ENCODE results near the gene TMEM80.

Gene TMEM80

DNA sequence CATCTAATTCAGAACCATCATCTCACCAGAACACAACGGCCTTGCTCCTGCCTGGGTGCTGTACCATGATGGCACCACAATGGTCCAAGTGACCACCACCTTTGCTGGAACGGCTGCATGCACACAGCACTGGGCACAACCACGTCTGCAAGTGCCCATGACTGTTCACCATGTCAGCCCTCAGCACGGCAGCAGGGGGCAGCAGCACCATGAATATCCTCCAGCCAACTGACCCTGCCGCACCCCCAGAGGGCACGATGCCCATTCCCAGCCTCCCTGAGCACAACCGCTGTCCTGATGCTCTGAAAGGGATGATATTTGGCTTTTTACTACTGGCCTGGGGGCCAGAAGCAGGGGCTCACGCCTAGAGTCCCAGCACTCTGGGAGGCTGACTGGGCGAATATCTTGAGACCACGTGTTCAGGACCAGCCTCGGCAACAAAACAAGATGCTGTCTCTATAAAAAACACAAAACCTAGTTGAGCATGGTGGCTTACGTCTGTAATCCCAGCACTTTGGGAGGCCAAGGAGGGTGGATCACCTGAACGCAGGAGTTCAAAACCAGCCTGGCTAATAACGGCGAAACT, 32.8 kb upstream of the TMEM80 start:
- ATAC-seq (ENCODE audit: low read depth) (peak; percentile 80), DNase-seq (ENCODE audit: low spot score in 2 of 2) (peak; percentile 43 to 53)
- H3K27ac Mint-ChIP-seq = no peak overlapping the region
- H3K4me3 Mint-ChIP-seq = no peak overlapping the region
- H3K36me3 Mint-ChIP-seq = no peaks in the 10 kb centered on the region
- H3K4me1 Mint-ChIP-seq = peaks cover 4% of the 10 kb centered on the region
- H3K27me3 Mint-ChIP-seq = no peaks in the 10 kb centered on the region
- H3K9me3 Mint-ChIP-seq = no peaks in the 10 kb centered on the region

DNA sequence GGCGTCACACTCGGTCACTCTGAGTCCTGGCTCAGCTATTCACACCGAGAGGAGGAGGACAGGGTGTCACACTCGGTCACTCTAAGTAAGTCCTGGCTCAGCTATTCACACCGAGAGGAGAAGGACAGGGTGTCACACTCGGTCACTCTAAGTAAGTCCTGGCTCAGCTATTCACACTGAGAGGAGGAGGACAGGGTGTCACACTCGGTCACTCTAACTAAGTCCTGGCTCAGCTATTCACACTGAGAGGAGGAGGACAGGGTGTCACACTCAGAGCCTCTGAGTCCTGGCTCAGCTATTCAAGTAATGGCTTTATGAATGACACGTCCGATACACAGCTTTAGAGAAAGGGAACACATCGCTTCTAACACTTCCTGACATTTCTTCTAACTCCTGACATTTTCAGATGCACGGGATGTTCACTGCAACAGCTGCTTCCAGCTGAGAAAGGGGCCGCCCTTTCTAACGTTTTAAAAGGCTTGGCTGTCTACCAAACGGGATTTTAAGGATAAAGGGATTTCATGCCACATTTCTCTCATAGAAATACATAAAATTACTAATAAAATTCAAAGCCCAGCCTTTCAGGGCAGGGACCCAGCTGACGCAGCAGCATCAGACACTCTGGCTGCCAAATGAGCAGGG, 30.4 kb upstream of the TMEM80 start:
- ATAC-seq (ENCODE audit: low read depth) (no peak), DNase-seq (ENCODE audit: low spot score in 2 of 2) (no peak)
- H3K9me3 Mint-ChIP-seq = no peaks in the 10 kb centered on the region
- H3K27me3 Mint-ChIP-seq = no peaks in the 10 kb centered on the region
- H3K36me3 Mint-ChIP-seq = no peaks in the 10 kb centered on the region
- no peak overlapping the region for H3K4me3 Mint-ChIP-seq
- H3K4me1 Mint-ChIP-seq = peaks cover 4% of the 10 kb centered on the region
- H3K27ac Mint-ChIP-seq = no peak overlapping the region

DNA sequence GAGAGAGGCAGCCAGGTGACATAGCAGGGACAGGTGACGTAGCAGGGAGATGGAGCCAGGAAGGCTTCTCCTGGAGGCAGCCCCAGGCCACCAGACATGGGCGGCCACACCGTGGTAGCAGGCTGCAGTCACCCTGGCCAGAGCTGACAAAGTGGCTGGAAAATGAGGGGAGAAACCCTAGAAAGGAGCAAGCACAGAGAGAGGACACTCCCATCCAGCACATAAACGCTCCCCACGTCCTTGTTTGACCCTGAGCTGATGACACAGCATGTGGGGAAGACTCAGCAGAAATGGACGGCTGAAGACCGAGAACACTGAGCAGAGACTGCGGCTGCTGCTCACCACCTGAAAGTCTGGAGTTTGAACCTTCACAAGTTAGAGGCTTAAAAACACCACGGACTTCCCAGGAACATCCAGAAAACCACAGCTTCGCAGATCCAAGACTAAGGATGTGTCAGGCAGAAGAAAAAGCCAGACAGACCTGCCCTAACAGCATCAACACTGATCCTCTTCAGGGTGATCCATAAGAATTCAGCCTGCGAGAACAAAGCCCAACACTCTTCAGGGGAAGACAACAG, 29.8 kb upstream of the TMEM80 start:
- Mint-ChIP-seq H3K36me3 (no peaks in the 10 kb centered on the region), H3K4me1 (peaks cover 4% of the 10 kb centered on the region), H3K4me3 (no peak overlapping the region), H3K9me3 (no peaks in the 10 kb centered on the region), H3K27me3 (no peaks in the 10 kb centered on the region), H3K27ac (no peak overlapping the region)
- no peak for DNase-seq (ENCODE audit: low spot score in 2 of 2)
- no peak for ATAC-seq (ENCODE audit: low read depth)

DNA sequence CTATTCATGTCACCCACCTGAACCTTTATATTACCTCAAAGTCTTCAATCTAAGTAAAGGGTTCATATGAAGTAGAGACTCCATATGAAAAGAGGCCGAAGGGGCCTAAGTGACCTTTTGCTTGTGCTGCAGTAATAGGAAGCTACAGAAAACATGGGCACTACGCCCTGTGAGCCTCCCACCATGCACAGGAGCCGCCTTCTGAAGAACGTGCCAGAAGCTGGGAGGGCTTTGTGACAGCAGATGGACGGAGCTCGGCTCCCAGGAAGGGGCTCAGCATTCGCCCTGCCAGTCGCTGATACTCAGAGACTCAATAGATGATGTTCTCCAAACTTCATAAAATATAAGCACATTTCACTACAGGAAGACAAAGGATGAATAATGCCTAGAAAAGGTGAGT, 21.8 kb upstream of the TMEM80 start:
- no peaks in the 10 kb centered on the region for H3K9me3 Mint-ChIP-seq
- peaks cover 16% of the 10 kb centered on the region for H3K36me3 Mint-ChIP-seq
- no peak overlapping the region for H3K4me3 Mint-ChIP-seq
- DNase-seq (ENCODE audit: low spot score in 2 of 2) (no peak), ATAC-seq (ENCODE audit: low read depth) (no peak)
- no peaks in the 10 kb centered on the region for H3K27me3 Mint-ChIP-seq
- no peak overlapping the region for H3K27ac Mint-ChIP-seq
- H3K4me1 Mint-ChIP-seq = peaks cover 2% of the 10 kb centered on the region

GRCh38 chr11:674406-674805, 21.2 kb upstream of the TMEM80 start:
- no peak for DNase-seq (ENCODE audit: low spot score in 2 of 2)
- Mint-ChIP-seq H3K9me3 (no peaks in the 10 kb centered on the region), H3K36me3 (peaks cover 17% of the 10 kb centered on the region), H3K4me1 (peaks cover 2% of the 10 kb centered on the region), H3K27ac (no peak overlapping the region), H3K27me3 (no peaks in the 10 kb centered on the region), H3K4me3 (no peak overlapping the region)
- no peak for ATAC-seq (ENCODE audit: low read depth)

GRCh38 chr11:678297-678696, 17.3 kb upstream of the TMEM80 start:
- peaks cover 31% of the 10 kb centered on the region for H3K36me3 Mint-ChIP-seq
- no peak overlapping the region for H3K4me3 Mint-ChIP-seq
- H3K27ac Mint-ChIP-seq = no peak overlapping the region
- DNase-seq (ENCODE audit: low spot score in 2 of 2) = no peak
- no peaks in the 10 kb centered on the region for H3K27me3 Mint-ChIP-seq
- H3K9me3 Mint-ChIP-seq = no peaks in the 10 kb centered on the region
- H3K4me1 Mint-ChIP-seq = no peaks in the 10 kb centered on the region
- ATAC-seq (ENCODE audit: low read depth) = no peak

DNA sequence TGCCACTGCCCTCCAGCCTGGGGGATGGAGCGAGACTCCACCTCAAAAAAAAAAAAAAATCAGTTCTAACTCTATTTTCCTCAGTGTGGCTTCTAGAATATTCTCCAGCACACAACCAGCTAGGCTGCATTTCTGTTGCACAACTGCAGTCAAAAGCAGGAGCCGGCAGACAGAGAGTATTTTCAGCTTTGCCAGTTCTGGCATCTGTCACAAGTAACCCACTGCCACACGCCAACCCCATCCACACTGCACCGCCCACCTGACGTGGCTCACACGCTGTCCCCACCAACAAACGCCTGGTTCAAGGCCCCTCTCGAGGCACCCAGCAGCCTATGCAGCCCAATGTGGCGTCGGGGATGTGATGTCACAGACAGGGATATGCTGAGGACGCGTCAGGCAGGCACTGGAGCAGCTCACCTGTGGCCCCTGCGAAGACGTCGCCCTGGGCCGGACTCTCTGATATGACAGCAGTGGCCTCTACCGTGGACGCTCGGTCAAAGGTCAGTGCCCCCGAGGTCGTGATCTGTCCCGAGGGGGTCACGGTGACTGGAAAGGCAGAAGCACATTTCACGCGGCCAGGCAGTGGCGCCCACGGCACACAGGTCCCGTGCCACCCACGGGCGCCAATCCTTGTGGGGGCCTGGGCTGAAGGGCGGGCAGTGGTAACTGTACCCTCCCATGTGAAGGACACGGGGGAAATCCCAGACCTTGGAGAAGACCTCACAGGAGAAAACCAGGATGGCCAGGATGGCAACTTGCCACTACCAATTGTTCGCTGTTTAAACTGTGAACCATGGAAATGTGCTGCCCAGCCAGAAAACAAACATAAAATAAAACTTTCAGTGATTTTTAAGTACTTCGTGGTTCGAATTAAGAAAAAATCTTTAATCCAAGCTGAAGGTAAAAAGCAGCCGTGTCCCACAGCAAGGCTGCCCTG, 16.1 kb upstream of the TMEM80 start:
- no peak for ATAC-seq (ENCODE audit: low read depth)
- Mint-ChIP-seq H3K27ac (no peak overlapping the region), H3K4me1 (no peaks in the 10 kb centered on the region), H3K4me3 (no peak overlapping the region), H3K9me3 (no peaks in the 10 kb centered on the region), H3K36me3 (peaks cover 34% of the 10 kb centered on the region), H3K27me3 (no peaks in the 10 kb centered on the region)
- DNase-seq (ENCODE audit: low spot score in 2 of 2) = no peak

DNA sequence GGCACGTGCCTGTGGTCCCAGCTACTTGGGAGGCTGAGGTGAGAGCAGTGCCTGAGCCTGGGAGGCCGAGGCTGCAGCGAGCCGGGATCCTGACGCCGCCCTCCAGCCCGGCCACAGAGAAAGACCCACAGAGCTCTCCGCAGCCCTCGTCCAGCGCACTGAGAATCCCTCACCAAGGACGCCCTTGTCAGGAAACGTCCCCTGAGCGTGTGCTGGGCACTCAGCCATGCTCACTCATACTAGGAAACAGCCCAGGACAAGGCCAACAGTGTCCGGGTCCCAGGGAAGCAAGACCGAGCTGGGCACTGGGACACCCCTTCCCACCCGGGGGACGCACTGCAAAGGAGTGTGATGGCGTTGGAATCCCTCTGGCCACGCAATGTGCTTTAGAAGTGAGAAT, 15.1 kb upstream of the TMEM80 start:
- H3K36me3 Mint-ChIP-seq = peaks cover 37% of the 10 kb centered on the region
- no peak overlapping the region for H3K27ac Mint-ChIP-seq
- no peaks in the 10 kb centered on the region for H3K9me3 Mint-ChIP-seq
- DNase-seq (ENCODE audit: low spot score in 2 of 2) (no peak), ATAC-seq (ENCODE audit: low read depth) (no peak)
- H3K4me1 Mint-ChIP-seq = no peaks in the 10 kb centered on the region
- no peaks in the 10 kb centered on the region for H3K27me3 Mint-ChIP-seq
- no peak overlapping the region for H3K4me3 Mint-ChIP-seq

DNA sequence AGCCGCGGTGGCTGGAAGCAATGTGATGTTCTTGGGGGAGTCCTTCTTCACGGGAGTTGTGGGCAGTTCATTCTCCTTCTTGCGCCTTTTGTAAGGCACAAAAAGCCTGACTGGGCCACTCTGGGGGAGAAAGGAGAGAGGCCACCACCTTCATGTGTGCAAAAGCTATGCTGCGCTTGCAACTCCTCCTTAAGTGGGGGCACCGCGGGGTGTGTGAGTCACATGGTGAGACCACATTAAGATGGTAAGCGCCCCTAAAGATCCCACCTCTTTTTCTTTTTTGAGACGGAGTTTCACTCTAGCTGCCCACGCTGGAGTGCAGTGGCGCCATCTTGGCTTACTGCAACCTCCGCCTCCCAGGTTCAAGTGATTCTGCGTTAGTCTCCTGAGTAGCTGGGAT, 14.6 kb upstream of the TMEM80 start:
- no peak for DNase-seq (ENCODE audit: low spot score in 2 of 2)
- no peaks in the 10 kb centered on the region for H3K27me3 Mint-ChIP-seq
- H3K4me3 Mint-ChIP-seq = no peak overlapping the region
- ATAC-seq (ENCODE audit: low read depth) = no peak
- H3K36me3 Mint-ChIP-seq = peaks cover 37% of the 10 kb centered on the region
- no peak overlapping the region for H3K27ac Mint-ChIP-seq
- H3K4me1 Mint-ChIP-seq = no peaks in the 10 kb centered on the region
- no peaks in the 10 kb centered on the region for H3K9me3 Mint-ChIP-seq

- Mint-ChIP-seq H3K27ac (no peak overlapping the region), H3K4me1 (no peaks in the 10 kb centered on the region), H3K27me3 (no peaks in the 10 kb centered on the region), H3K36me3 (peaks cover 32% of the 10 kb centered on the region), H3K9me3 (no peaks in the 10 kb centered on the region), H3K4me3 (no peak overlapping the region)
- ATAC-seq (ENCODE audit: low read depth) (no peak), DNase-seq (ENCODE audit: low spot score in 2 of 2) (no peak)
These were observed 9.0 kb upstream of the TMEM80 start for GRCh38 chr11:686451-687243.

- no peak overlapping the region for H3K27ac Mint-ChIP-seq
- H3K36me3 Mint-ChIP-seq = peaks cover 26% of the 10 kb centered on the region
- ATAC-seq (ENCODE audit: low read depth) = no peak
These were observed 7.9 kb upstream of the TMEM80 start for GRCh38 chr11:687751-688150.

DNA sequence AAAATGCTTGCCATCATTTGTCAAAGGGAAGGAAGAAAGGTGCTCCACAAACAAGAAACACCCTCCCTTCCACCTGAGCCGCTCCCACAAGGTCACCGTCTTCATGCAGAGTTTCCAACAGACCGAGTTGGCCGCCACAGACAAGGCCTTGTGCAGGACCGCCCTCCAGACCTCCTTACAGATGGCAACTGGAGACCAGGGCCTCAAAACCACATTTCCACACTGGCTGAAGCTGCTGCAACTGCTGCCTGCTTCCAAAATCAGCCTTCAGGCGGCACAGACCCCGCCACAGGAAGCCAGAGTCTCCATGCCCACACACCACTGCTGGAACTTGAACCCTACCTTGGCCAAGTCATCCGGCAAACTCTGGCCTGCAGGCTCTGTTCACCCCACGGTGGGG, 6.9 kb upstream of the TMEM80 start:
- Mint-ChIP-seq H3K4me3 (no peak overlapping the region), H3K27me3 (no peaks in the 10 kb centered on the region), H3K4me1 (peaks cover 13% of the 10 kb centered on the region), H3K9me3 (no peaks in the 10 kb centered on the region), H3K27ac (no peak overlapping the region), H3K36me3 (peaks cover 18% of the 10 kb centered on the region)
- DNase-seq (ENCODE audit: low spot score in 2 of 2) (no peak), ATAC-seq (ENCODE audit: low read depth) (no peak)

More at GRCh38 chr11:687751-688150, 7.9 kb upstream of the TMEM80 start:
- Mint-ChIP-seq H3K4me3 (no peak overlapping the region), H3K9me3 (no peaks in the 10 kb centered on the region), H3K4me1 (peaks cover 6% of the 10 kb centered on the region), H3K27me3 (no peaks in the 10 kb centered on the region)
- DNase-seq (ENCODE audit: low spot score in 2 of 2) = no peak

DNA sequence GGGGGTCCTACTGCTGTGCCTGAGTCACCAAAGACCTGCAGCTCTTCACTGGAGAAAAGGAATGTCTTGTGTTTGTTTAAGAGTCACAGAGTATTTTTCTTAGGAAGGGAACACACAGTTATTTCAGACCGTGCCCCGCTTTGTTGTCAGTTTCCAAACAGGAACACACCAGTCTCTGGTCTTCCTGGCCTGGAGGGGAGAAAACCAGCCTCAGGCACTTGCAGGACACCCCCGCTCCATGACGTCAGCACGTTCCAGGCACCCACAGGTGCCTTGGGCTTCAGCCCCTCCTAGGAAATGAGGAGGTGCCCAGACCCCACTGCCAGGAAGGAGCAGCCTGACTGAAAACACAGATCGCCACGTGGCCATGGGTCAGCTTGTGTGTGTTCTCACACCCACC, 6.0 kb upstream of the TMEM80 start:
- no peak overlapping the region for H3K27ac Mint-ChIP-seq

More for the DNA sequence above, 6.0 kb upstream of the TMEM80 start:
- DNase-seq (ENCODE audit: low spot score in 2 of 2) (no peak), ATAC-seq (ENCODE audit: low read depth) (no peak)
- peaks cover 11% of the 10 kb centered on the region for H3K36me3 Mint-ChIP-seq
- no peaks in the 10 kb centered on the region for H3K27me3 Mint-ChIP-seq
- H3K9me3 Mint-ChIP-seq = no peaks in the 10 kb centered on the region
- H3K4me3 Mint-ChIP-seq = no peak overlapping the region
- H3K4me1 Mint-ChIP-seq = peaks cover 20% of the 10 kb centered on the region
